ENCODE measurements around the gene CARS1.
"Not testable (repeated sequence)": the region's sequence is repeated elsewhere in the genome, so short reads cannot be mapped to it uniquely, and the experiment has no call there.

Gene CARS1

GRCh38 chr11:3080733-3081385 lies 23.6 kb upstream of the CARS1 start:
- Mint-ChIP-seq H3K4me3 (no peak overlapping the region), H3K4me1 (ENCODE audit: low read depth) (no peaks in the 10 kb centered on the region), H3K36me3 (ENCODE audit: low read depth) (no peaks in the 10 kb centered on the region), H3K27me3 (peaks cover 9% of the 10 kb centered on the region), H3K9me3 (no peaks in the 10 kb centered on the region), H3K27ac (no peak overlapping the region)

- no peaks in the 10 kb centered on the region for H3K9me3 Mint-ChIP-seq
- no peaks in the 10 kb centered on the region for H3K4me1 Mint-ChIP-seq (ENCODE audit: low read depth)
- no peak overlapping the region for H3K27ac Mint-ChIP-seq
- H3K4me3 Mint-ChIP-seq, result no peak overlapping the region
- no peaks in the 10 kb centered on the region for H3K36me3 Mint-ChIP-seq (ENCODE audit: low read depth)
- peaks cover 9% of the 10 kb centered on the region for H3K27me3 Mint-ChIP-seq
These were observed 22.9 kb upstream of the CARS1 start for GRCh38 chr11:3080104-3080503.

- H3K4me3 Mint-ChIP-seq, result no peak overlapping the region
- peaks cover 9% of the 10 kb centered on the region for H3K27me3 Mint-ChIP-seq
- no peaks in the 10 kb centered on the region for H3K9me3 Mint-ChIP-seq
- H3K36me3 Mint-ChIP-seq (ENCODE audit: low read depth), result no peaks in the 10 kb centered on the region
- H3K27ac Mint-ChIP-seq, result no peak overlapping the region
- no peaks in the 10 kb centered on the region for H3K4me1 Mint-ChIP-seq (ENCODE audit: low read depth)
These were observed 20.7 kb upstream of the CARS1 start for GRCh38 chr11:3077846-3078440.

- Mint-ChIP-seq H3K9me3 (no peaks in the 10 kb centered on the region), H3K27ac (no peak overlapping the region), H3K4me1 (ENCODE audit: low read depth) (no peaks in the 10 kb centered on the region), H3K27me3 (peaks cover 6% of the 10 kb centered on the region), H3K36me3 (ENCODE audit: low read depth) (no peaks in the 10 kb centered on the region), H3K4me3 (no peak overlapping the region)
These were observed 20.1 kb upstream of the CARS1 start for GRCh38 chr11:3077189-3077836.

GRCh38 chr11:3074912-3075589 lies 17.8 kb upstream of the CARS1 start:
- no peak overlapping the region for H3K4me3 Mint-ChIP-seq
- H3K27ac Mint-ChIP-seq, result no peak overlapping the region
- H3K27me3 Mint-ChIP-seq, result peaks cover 6% of the 10 kb centered on the region
- H3K4me1 Mint-ChIP-seq (ENCODE audit: low read depth), result no peaks in the 10 kb centered on the region
- H3K36me3 Mint-ChIP-seq (ENCODE audit: low read depth), result no peaks in the 10 kb centered on the region
- no peaks in the 10 kb centered on the region for H3K9me3 Mint-ChIP-seq

- Mint-ChIP-seq H3K27me3 (peaks cover 13% of the 10 kb centered on the region), H3K4me1 (ENCODE audit: low read depth) (no peaks in the 10 kb centered on the region), H3K36me3 (ENCODE audit: low read depth) (no peaks in the 10 kb centered on the region), H3K27ac (no peak overlapping the region), H3K9me3 (no peaks in the 10 kb centered on the region), H3K4me3 (no peak overlapping the region)
These were observed 15.8 kb upstream of the CARS1 start for GRCh38 chr11:3073029-3073435.

- no peaks in the 10 kb centered on the region for H3K4me1 Mint-ChIP-seq (ENCODE audit: low read depth)
- H3K9me3 Mint-ChIP-seq, result no peaks in the 10 kb centered on the region
- no peaks in the 10 kb centered on the region for H3K36me3 Mint-ChIP-seq (ENCODE audit: low read depth)
- H3K27ac Mint-ChIP-seq, result no peak overlapping the region
- no peak overlapping the region for H3K4me3 Mint-ChIP-seq
- H3K27me3 Mint-ChIP-seq, result peaks cover 13% of the 10 kb centered on the region
These were observed 12.2 kb upstream of the CARS1 start for GRCh38 chr11:3069425-3069824.

GRCh38 chr11:3066308-3066707 lies 9.1 kb upstream of the CARS1 start:
- H3K36me3 Mint-ChIP-seq (ENCODE audit: low read depth); H3K27ac Mint-ChIP-seq; H3K4me1 Mint-ChIP-seq (ENCODE audit: low read depth); H3K9me3 Mint-ChIP-seq; H3K4me3 Mint-ChIP-seq: not testable (repeated sequence)
- peaks cover 13% of the 10 kb centered on the region for H3K27me3 Mint-ChIP-seq

GRCh38 chr11:3064709-3065108 lies 7.5 kb upstream of the CARS1 start:
- H3K9me3 Mint-ChIP-seq; H3K36me3 Mint-ChIP-seq (ENCODE audit: low read depth); H3K4me3 Mint-ChIP-seq; H3K4me1 Mint-ChIP-seq (ENCODE audit: low read depth); H3K27ac Mint-ChIP-seq: not testable (repeated sequence)
- peaks cover 13% of the 10 kb centered on the region for H3K27me3 Mint-ChIP-seq

- H3K36me3 Mint-ChIP-seq (ENCODE audit: low read depth); H3K27ac Mint-ChIP-seq; H3K9me3 Mint-ChIP-seq; H3K4me1 Mint-ChIP-seq (ENCODE audit: low read depth); H3K4me3 Mint-ChIP-seq; H3K27me3 Mint-ChIP-seq: not testable (repeated sequence)
These were observed 6.7 kb upstream of the CARS1 start for GRCh38 chr11:3063876-3064275.

GRCh38 chr11:3063432-3063831 lies 6.2 kb upstream of the CARS1 start:
- H3K27me3 Mint-ChIP-seq; H3K9me3 Mint-ChIP-seq; H3K4me1 Mint-ChIP-seq (ENCODE audit: low read depth); H3K4me3 Mint-ChIP-seq; H3K27ac Mint-ChIP-seq; H3K36me3 Mint-ChIP-seq (ENCODE audit: low read depth): not testable (repeated sequence)

GRCh38 chr11:3060436-3061025 lies 3.3 kb upstream of the CARS1 start:
- peaks cover 15% of the 10 kb centered on the region for H3K4me1 Mint-ChIP-seq (ENCODE audit: low read depth)
- H3K36me3 Mint-ChIP-seq (ENCODE audit: low read depth), result no peaks in the 10 kb centered on the region
- H3K4me3 Mint-ChIP-seq, result no peak overlapping the region
- H3K9me3 Mint-ChIP-seq, result no peaks in the 10 kb centered on the region
- H3K27ac Mint-ChIP-seq, result no peak overlapping the region
- H3K27me3 Mint-ChIP-seq, result peaks cover 2% of the 10 kb centered on the region

- no peak overlapping the region for H3K27ac Mint-ChIP-seq
- no peaks in the 10 kb centered on the region for H3K27me3 Mint-ChIP-seq
- peak overlapping the region; percentile 35 for H3K4me3 Mint-ChIP-seq
- H3K9me3 Mint-ChIP-seq, result no peaks in the 10 kb centered on the region
- H3K36me3 Mint-ChIP-seq (ENCODE audit: low read depth), result peaks cover 11% of the 10 kb centered on the region
- peaks cover 30% of the 10 kb centered on the region for H3K4me1 Mint-ChIP-seq (ENCODE audit: low read depth)
These were observed 1.8 kb upstream of the CARS1 start for GRCh38 chr11:3058753-3059664.

GRCh38 chr11:3056296-3057068 lies 741 bp downstream of the CARS1 start:
- Mint-ChIP-seq H3K36me3 (ENCODE audit: low read depth) (peaks cover 19% of the 10 kb centered on the region), H3K27me3 (no peaks in the 10 kb centered on the region), H3K27ac (peak overlapping the region; percentile 91), H3K9me3 (no peaks in the 10 kb centered on the region), H3K4me3 (peak overlapping the region; percentile 91), H3K4me1 (ENCODE audit: low read depth) (peaks cover 44% of the 10 kb centered on the region)
